Stomach (tissue), 9 donors: ENCODE measurements around the gene ZAR1L. TPM values are rescaled to one million over a fixed set of nuclear protein-coding genes. Genes with fewer than 3 reads are reported as not detected.

Source experiments
- DNase-seq, 2 donors: peaks; one replicate each; pipeline versions ENCODE4 v3.0.0 to v3.0.0-alpha.2; 2013 to 2019
- H3K27ac ChIP-seq, 5 donors: fragments of 200-600 bp in 4 of 5; sonication (generic) in 4 of 5; one replicate each; pipeline ENCODE4 v1.5.1; 2013 to 2019; ENCODE audit warnings: mild to moderate bottlenecking in 1 of 5, moderate library complexity in 1 of 5
- H3K27me3 ChIP-seq, 3 donors: fragments of 200-600 bp; sonication (generic); one replicate each; pipeline ENCODE4 v1.5.1; 2017 to 2019; ENCODE audit warnings: mixed run types in 1 of 3
- H3K36me3 ChIP-seq, 4 donors: fragments of 200-600 bp; sonication (generic); 1 replicate in 3 of 4; 2 replicates in 1 of 4; pipeline ENCODE4 v1.5.1; 2016 to 2019
- H3K4me1 ChIP-seq, 4 donors: fragments of 200-600 bp; sonication (generic); one replicate each; pipeline ENCODE4 v1.5.1; 2016 to 2019
- H3K4me3 ChIP-seq, 4 donors: fragments of 200-600 bp; sonication (generic) in 3 of 4; one replicate each; pipeline ENCODE4 v1.5.1; 2016 to 2019; ENCODE audit warnings: mild to moderate bottlenecking in 1 of 4
- H3K9me3 ChIP-seq, 4 donors: fragments of 200-600 bp; sonication (generic); one replicate each; pipeline ENCODE4 v1.5.1; 2016 to 2019
- CTCF ChIP-seq, 7 experiments: fragments of 450-650 bp in 4 of 7; fragments of 200-600 bp in 3 of 7; sonication (generic) in 3 of 7; IDR thresholded peaks; one replicate each; pipeline ENCODE4 v1.5.1; 2016 to 2019; ENCODE audit warnings: antibody characterized with exemption in 7 of 7, control low read depth in 2 of 7, mild to moderate bottlenecking in 1 of 7
- EP300 ChIP-seq: sonication (generic); formaldehyde crosslinking; IDR thresholded peaks from one replicate; pipeline ENCODE4 v1.6.1; 2017; ENCODE audit warnings: antibody characterized with exemption
- POLR2A ChIP-seq, 4 donors: fragments of 450-650 bp; IDR thresholded peaks; one replicate each; pipeline ENCODE4 v1.6.1; 2016; ENCODE audit warnings: antibody characterized with exemption in 4 of 4, control low read depth in 2 of 4, mild to moderate bottlenecking in 1 of 4, moderate library complexity in 1 of 4
- POLR2AphosphoS5 ChIP-seq, 3 donors: sonication (generic); formaldehyde crosslinking; IDR thresholded peaks; one replicate each; pipeline ENCODE4 v1.6.1; 2016; ENCODE audit warnings: antibody characterized with exemption in 3 of 3
- WGBS, 5 donors: extraction: QIAGEN DNeasy Blood & Tissue Kit in 3 of 5; methylation state at CpG; one replicate each; pipeline versions ENCODE4 v1.1.5 to v1.1.7; 2013 to 2018; 5-methylcytosine and 5-hydroxymethylcytosine counted together
- intact Hi-C: fragments of 100-400 bp; cut with DNase I; formaldehyde crosslinking; loops from one replicate; pipeline ENCODE4 v1.15.1; 2023; ENCODE audit warnings: low total_unique reads
- polyA plus RNA-seq, 3 donors: library from polyadenylated mRNA; stranded (reverse); fragments of 200-250 nt; gene quantifications; one replicate each; pipeline ENCODE4 v1.2.3, GENCODE V29; 2013
- total RNA-seq, 5 donors: library from RNA; depleted of rRNA; stranded (reverse); fragments of >200 nt; gene quantifications; one replicate each; pipeline versions ENCODE4 v1.1.0 to v1.2.3, GENCODE V29; 2014 to 2016
- donor health status: healthy with polysubstance abuse.
- donor health status: Bipolar disorder and iron deficiency.
- donor health status: healthy.

ZAR1L gene
- total and polyA plus RNA-seq, 8 donors: not detected

DNA sequence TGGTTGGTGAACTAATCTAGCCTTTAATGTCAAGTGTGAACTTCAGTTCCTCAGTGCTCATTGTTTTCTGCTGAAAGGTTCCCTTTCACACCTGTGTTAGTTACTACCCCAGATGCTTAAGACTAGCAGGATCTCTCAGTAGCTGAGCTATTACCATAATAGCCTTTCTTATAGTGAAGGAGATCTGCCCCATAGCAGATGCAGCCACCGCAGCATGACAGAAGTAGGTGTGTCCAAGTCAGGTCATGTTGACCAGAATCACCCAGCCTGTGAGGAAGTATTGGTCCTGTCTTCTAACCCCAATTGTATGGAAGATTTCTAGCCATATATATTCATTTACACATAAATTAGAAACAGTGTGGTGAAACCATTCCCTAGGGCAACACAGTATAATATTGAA lies 37.3 kb downstream of the ZAR1L start:
- no peak for DNase-seq
- peaks cover 21 to 85% (median 80%) of the 10 kb centered on the region in 4 donors for H3K36me3 ChIP-seq
- H3K27ac ChIP-seq: no peak overlapping the region
- H3K9me3 ChIP-seq: no peaks in the 10 kb centered on the region
- no peaks in the 10 kb centered on the region for H3K27me3 ChIP-seq
- H3K4me1 ChIP-seq: no peaks in the 10 kb centered on the region
- TF ChIP-seq POLR2AphosphoS5 (IDR thresholded peaks at IDR 0.05) (no peak), POLR2A (IDR thresholded peaks at IDR 0.05) (no peak), EP300 (no peak), CTCF (IDR thresholded peaks at IDR 0.05) (no peak)
- intact Hi-C loops: no loop called here
- no peak overlapping the region for H3K4me3 ChIP-seq
- 14 to 100% (median 94%) methylated on average over 1 of the region's 1 CpG for WGBS, 5 donors

DNA sequence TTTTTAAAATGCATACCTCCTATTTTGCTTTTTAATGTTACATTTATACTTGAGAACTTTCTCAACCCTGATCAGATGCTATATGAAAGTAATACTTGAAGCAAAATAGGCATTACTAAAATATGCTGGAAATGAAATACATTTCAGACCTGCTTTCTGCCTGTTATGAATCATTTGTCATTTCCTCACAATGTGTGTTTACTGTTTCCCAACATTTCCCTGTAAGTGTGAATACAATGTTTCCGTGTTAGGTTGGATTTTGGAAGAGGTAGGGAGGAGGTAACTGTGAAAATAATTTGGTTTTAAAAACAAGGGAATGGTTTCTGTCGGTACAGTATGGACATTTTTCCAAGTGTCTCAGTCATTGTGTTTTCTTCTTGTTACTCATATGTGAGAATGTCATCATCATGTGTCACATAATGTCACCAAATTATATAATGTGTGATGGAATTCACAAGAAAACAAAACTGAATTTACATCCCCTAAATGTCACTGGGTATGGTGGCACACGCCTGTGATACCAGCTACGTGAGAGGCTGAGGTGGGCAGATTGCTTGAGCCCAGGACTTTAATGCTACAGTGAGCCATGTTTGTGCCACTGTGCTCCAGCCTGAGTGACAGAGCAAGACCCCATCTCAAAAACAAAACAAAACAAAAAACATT lies 43.0 kb downstream of the ZAR1L start:
- Histone ChIP-seq H3K36me3 (peaks cover 12 to 85% (median 80%) of the 10 kb centered on the region in 4 donors), H3K4me1 (no peaks in the 10 kb centered on the region), H3K9me3 (no peaks in the 10 kb centered on the region), H3K27me3 (no peaks in the 10 kb centered on the region), H3K4me3 (no peak overlapping the region), H3K27ac (peak overlapping the region in 1 of 5 donors; percentile 29)
- no peak for DNase-seq
- TF ChIP-seq EP300 (no peak), CTCF (IDR thresholded peaks at IDR 0.05) (no peak), POLR2A (IDR thresholded peaks at IDR 0.05) (no peak), POLR2AphosphoS5 (IDR thresholded peaks at IDR 0.05) (no peak)
- 66 to 85% (median 70%) methylated on average over 4 of the region's 4 CpGs for WGBS, 5 donors
- intact Hi-C loops: no loop called here

DNA sequence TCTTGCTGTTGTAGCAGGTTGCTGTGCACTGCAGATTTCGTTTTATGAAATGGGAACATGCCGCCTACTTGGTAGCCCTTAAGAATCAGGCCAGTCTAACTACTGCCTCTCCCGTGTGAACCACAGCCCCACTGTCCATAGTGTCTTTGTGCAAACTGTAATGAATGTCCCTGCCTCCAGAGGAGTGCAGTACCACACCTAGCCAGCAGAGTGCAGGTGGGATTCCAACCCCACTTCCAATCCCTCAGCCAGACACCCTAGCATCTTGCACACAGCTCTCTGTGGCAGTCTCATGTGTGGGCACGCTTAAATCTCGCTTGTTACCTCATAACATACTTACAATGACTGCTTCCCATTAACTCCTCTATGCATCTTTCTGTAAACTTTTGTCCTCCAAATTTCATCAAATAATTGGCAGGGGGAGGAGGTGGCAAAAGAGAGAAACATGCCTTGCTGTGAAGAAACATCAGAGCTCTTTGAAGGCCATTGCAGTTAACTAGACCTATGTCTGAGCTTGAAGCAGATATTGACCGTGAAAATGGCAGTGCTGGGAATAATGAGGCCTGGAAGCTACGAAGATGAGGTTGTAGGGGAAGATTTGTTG lies 47.2 kb downstream of the ZAR1L start:
- Histone ChIP-seq H3K9me3 (no peaks in the 10 kb centered on the region), H3K4me1 (peaks cover 0 to 14% (median 2%) of the 10 kb centered on the region in 4 donors), H3K4me3 (no peak overlapping the region), H3K27ac (no peak overlapping the region), H3K27me3 (no peaks in the 10 kb centered on the region), H3K36me3 (peaks cover 6 to 90% (median 89%) of the 10 kb centered on the region in 4 donors)
- peak; percentile 52 to 57 for DNase-seq
- intact Hi-C loops: no loop called here
- TF ChIP-seq CTCF (IDR thresholded peaks at IDR 0.05) (peak in 5 of 7 experiments; percentile 64 to 77 (median 72)), POLR2AphosphoS5 (IDR thresholded peaks at IDR 0.05) (no peak), EP300 (no peak)
- WGBS, 5 donors: 78 to 81% (median 79%) methylated on average over 7 of the region's 7 CpGs

- H3K27ac ChIP-seq: no peak overlapping the region
- no peaks in the 10 kb centered on the region for H3K27me3 ChIP-seq
- H3K9me3 ChIP-seq: no peaks in the 10 kb centered on the region
- intact Hi-C loops: no loop called here
- peaks cover 9 to 27% (median 13%) of the 10 kb centered on the region in 4 donors for H3K4me1 ChIP-seq
- TF ChIP-seq POLR2AphosphoS5 (IDR thresholded peaks at IDR 0.05) (no peak), CTCF (IDR thresholded peaks at IDR 0.05) (no peak), POLR2A (IDR thresholded peaks at IDR 0.05) (no peak), EP300 (no peak)
- peaks cover 6 to 87% (median 84%) of the 10 kb centered on the region in 4 donors for H3K36me3 ChIP-seq
- H3K4me3 ChIP-seq: no peak overlapping the region
- DNase-seq: no peak
- WGBS, 5 donors: 82 to 91% (median 89%) methylated on average over 1 of the region's 1 CpG
Observed at GRCh38 chr13:32266130-32266529, 49.0 kb downstream of the ZAR1L start.
